GM18873 (cell line): ENCODE measurements around the gene ZNHIT3.

ENCODE experiments used
- ATAC-seq: cut with Tn5 transposase; IDR thresholded peaks from one replicate; pipeline ENCODE4 v1.9.1; 2021; ENCODE audit warnings: mild to moderate bottlenecking, moderate library complexity, moderate number of reproducible peaks; ENCODE audit not compliant: unreplicated experiment, low FRiP score

The ZNHIT3 gene

DNA sequence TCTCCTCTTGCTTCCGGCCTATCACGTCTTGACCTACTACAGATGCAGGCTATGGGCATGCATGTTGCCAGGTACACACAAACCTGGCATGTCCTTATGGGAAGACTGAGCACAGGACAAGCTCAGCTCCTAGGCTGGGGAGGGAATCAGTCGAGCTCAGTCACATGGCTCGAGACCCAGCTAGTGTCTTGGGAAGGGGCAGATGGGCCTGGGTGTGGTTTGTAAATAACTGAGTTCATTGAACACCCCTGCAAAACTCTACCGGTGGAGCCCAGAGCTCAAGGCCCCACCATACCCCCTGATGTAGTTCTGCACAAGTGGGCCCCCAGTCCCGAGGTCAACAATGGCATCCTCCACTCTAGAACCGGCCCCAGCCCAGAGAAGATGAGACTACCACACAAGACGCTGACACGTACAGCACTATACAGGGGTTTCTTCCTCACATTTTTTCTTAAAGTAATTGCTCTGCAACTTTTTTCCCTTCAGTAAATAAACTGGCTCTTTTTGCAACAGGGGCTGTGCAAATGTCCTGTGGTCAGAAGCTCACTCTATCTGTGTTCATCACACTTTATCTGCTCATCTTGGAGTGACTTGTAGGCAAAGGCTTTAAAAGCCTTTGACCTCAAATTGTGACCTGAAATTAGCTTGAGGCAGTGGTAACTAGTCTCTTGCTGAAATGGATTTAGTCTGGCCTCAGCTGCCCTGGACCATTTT is 22.9 kb downstream of the ZNHIT3 start:
- no peak for ATAC-seq

DNA sequence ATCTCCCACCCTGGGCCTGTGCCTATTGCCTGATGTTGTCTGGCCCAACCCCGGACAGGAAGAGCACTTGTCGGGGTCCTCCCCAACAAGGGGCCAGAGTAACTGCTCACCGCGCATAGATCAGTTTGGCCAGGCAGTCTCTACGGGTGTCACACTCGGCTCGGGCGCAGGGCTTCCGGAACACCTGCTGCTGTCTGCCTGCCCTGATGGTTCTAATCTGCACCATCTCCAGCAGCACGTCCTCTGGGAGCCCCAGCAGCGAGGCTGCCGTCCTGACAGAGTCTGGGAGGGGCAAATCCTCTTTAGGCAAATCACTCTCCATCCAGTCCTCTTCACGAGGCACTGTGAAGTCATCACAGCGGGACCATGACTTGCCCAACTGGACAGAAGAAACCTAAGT is 24.2 kb downstream of the ZNHIT3 start:
- no peak for ATAC-seq

DNA sequence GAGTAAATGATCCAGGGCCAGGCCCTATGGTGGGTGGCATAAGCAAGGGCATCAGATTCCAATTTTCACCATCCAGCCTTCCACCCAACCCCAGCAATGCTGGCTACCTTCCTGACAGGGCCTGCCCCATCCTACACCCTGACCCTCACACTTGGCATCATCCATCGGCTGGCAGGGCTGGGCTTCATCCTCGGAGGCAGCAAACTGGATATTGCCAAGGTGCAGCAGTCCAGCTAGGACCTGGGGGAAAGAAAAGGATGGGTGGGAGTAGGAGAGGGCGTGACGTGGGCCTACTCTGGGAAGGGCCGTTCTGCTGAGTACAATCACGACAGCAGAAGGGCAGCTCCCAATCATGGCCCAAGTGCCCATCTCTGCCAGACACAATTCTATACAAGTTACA is 24.7 kb downstream of the ZNHIT3 start:
- ATAC-seq: no peak

DNA sequence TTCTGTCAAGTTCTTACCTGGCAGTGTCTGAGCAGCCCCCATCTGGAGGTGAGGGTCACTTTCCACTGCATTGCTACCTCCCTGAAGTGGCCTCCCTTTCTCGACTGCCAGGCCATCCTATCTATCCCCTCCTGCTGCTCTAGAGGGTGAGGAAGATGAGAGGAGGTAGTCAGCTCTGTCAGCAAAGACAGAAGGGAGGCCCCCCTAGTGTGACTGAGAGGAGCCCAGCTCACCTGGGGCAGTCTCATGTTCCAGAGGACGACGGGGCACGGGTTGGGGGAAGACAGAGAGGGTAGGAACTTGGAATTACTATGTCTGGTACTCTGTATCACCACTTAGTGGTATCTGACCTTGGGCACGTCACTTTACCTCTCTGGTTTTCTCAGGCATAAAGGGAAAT is 26.2 kb downstream of the ZNHIT3 start:
- no peak for ATAC-seq

DNA sequence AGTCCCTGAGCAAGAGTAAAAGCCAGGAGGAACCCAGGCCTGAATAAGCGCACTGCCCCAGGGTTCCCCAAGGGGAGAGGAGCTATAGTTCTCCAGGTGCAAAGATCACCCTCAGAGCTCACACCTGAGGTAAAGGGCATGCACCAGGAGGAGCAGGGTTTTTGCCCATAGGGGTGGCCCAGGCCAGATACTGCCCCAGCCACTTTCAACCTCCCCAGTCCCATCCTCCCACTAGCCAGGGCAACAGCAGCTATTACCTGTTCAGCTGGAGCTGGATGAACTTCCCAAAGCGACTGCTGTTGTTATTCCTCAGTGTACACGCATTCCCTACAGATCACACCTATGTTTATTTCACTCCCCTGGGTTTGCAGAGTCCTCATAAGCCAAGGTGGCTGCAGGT is 28.4 kb downstream of the ZNHIT3 start:
- ATAC-seq: no peak

DNA sequence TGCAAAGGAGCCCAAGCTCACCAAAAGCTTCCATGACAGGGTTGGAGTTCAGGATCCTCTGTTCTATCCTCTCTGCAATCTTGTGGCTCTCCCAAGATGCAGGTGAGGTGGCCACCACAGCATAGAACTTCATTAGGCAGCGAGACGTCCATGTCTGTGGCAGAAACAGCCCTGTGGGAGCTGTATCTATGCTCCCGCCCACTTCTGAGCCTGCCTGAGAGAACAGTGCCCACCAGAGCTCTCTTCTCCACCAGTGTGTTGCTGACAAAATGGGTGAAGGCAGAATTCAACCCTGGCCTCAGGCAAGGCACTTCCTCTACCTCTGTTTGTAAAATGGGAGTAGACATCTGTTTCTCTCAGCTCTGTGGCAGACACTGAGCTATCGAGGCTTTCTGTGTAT is 29.4 kb downstream of the ZNHIT3 start:
- no peak for ATAC-seq

DNA sequence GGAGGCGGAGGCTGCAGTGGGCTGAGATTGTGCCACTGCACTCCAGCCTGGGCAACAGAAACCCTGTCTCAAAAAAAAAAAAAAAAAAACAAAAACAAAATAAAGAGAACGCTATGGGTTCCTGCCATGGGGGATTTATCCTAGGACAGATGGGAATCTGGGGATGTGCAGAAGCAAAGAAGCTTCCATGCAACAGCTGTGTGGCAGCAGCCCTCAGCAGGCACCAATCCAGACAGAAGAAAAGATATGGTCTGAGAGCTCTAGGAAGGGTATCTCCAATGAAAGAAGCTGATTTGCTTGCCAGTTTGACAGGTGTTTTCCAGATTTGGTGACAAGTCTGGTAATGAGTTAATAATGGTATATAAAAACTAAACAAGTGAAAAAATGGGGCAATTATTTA is 36.6 kb downstream of the ZNHIT3 start:
- no peak for ATAC-seq

DNA sequence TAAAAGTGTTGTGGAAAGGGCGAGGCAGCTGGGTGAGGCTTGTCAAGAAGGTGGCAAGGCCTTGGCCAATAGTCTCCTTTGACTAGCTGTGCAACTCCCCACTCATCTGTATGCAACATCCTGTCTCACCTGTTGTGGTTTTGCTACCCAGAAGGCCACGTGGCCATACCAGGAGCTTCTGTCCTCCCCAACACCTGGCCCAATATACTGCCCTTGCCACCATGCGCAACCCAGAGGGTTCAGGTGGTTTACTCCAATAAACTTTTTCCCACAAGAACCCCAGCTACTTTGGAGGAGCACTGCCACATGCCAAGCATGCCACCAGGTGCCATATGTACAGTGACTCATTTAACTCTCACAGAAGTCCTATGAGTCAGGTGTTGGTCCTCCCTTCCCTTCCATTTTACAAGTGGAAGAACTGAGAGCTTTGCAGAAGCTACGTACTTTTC is 38.0 kb downstream of the ZNHIT3 start:
- no peak for ATAC-seq

DNA sequence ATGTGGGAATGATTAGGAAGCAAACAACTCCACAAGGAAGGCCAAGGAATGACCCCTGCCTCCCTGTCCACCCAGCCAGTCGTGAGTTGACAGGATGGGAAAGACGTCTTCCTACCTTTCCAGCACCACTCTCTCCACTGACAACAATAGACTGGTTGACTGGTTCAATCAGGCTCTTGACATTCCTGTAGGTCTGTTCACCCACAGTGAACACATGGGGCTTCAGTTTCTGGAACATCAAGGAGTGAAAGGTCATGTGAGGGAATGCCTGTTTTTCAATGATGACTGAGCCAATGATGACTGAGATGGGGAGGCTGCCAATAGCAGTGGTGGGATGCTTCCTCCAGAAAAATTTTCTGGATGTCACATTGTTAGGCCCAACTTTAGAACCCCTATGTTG is 38.6 kb downstream of the ZNHIT3 start:
- no peak for ATAC-seq

DNA sequence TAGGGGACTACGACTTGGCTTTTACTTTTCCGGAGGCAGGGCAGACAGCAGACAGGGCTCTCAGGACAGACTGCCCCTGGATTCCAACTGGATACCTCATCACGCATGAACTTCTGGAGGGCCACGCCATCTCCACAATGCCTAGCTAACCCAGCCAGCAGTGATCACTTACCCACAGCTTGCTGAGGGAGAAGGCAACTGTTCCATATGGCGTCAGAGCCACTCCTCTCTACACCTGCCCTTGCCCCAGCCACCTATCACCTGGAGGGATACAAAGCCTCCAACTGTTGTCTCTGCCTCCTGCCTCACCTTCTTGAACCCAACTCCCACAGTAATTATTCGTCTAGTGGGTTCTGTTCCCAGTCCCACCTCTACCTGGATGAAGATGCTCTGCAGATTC is 39.4 kb downstream of the ZNHIT3 start:
- ATAC-seq: no peak

DNA sequence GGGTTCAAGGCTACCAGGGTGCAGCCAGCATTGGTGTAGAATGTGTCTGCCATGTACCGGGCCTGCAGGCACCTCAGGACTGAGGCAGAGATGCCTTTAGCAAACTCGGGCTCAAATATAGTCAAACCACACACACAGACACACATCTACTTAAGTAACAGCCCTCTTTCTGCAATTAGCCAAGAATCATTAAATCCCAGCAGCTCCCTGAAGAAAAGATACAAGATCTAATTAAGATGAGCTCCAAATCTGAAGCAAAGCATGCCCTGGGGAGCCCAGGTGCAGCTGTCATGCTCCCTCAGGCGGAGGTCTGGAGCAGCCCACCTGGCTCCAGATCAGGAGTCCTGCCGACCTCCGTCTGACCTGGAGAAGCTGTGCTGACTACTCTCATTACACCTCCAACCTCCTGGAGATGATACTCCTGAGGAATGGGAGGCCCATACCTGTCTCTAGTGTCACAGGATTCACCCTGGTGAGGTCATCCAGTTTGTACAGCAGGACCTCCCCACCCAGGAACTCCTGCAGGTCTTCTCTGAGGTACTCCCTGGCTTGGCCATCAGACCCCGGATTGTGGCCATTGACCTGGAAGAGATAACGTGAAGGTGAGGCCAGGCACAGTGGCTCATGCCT is 41.3 kb downstream of the ZNHIT3 start:
- ATAC-seq: no peak

DNA sequence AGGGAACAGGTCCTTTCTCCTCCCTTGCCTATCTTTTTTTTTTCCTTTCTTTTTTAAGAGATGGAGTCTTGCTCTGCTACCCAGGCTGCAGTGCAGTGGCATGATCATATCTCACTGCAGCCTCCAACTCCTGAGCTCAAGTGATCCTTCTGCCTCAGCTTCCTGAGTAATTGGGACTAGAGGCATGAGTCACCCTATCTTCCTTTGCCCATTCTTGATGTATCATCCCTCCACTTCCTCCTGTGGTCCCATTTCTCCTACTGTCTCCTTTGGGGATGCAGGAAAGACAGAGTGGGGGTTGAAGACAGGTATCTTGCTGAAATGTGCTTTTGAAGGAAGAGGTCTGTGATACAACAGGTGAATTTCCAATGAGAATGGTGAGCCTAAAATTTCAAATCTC is 42.6 kb downstream of the ZNHIT3 start:
- no peak for ATAC-seq

DNA sequence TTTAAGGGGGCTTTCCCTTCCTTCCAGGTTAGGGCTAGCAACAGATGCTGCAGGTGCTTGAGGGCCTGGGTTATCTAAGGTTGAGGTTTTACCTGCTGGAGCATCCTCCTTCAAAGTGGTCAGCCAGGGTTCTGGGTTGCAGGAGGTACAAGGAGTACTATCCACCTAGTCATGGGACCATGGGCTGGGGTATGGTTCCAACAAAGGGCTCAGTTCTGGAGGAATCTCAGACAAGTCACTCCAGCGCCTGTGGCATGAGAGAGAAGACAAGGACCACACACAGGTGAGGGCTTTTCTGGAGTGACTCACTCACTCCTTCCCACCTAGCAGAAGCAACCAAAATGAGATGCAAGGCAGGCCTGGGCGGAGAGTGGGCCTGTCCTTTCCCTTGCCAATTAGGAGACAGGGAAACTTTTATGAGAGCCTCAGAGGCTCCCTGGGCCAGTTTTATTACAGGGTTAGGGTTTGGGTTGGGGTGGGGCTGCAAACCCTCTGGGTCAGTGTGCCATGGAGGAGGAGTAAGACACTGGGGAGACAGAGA is 46.0 kb downstream of the ZNHIT3 start:
- ATAC-seq: no peak

DNA sequence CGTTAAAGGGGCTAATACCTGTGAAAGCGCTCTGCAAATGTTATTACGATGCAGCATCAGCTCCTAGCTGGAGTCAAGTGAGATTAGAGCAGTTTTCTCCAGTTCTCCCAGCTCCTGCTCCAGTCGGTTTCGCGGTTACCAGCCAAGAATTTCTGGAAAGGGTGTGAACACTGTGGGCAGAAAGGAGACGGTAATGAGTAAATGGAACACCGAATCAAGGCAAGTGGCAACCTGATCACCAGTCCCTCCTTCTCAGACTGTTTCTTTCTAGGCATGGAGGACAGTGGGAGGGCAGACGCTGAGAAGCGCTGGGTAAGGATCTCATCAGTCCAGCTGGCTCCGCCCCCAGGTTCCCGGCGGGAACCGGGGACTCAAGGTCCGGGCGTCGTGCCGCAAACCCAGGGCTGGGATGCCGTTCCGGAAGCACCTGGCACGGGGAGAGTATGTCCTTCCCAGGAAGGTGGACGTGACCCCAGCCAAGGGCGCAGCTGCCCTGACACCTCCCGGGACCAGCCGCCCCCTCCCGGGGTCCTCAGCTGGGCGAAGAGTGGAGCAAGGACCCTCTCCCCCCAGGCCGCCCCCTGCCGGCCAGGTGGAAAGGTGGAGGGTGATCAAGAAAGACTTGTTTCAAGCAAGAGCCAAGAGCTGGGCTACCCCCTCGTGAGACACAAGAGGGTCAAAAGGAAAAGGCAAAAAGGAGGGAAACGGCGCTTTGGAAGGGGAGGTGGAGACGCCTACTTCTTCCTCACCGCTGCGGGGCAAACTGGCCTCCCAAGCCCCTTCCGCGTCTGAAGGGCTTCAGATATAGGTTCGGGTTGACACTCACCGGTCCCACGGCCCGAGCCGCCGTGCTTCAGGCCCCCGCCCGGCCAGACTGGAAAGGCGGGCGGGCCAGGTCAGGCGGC is 47.7 kb downstream of the ZNHIT3 start:
- ATAC-seq: no peak

DNA sequence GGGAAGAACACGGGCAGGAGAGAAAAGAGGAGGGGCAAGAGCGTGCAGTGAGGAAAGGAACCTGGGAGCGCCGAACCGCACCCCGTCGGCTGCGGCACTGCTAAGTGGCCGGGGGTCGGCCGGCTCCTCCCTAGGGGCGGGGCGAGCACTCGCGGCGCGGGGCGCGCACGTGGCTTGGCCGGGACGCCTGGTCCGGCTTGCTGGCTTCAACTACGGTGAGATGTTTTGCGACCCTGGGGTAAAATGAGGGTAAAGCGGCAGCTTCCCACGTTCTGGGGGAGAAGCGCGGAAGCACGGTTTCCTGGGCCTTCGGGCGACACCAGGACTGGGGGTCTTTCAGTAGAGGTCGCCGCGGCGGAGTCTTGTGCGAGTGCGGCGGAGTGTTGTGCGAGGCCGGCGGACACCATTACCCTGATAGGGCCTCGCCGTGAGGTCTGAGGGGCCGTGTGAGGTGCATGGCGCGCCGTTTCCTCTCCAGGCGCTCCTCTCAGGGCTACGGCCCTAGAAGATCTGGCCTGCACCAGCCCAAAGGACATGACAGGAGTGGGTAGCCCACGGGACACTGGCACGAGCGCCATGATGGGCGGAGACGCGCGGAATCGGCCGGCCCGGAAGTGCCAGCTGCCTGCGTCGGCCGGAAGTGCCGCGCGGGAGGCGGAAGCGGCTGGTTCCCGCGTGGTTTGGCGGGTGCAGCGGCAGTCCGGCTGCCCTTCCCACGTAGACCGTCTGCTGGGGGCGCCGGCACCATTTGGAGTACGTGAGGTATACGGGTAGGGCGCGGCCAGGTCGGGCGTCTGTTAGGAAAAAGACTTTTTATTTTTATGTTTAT is 48.6 kb downstream of the ZNHIT3 start, which contains the start of the genes MYO19 and PIGW:
Gene MYO19, minus strand, starts transcription at position 29 of the 829 bp plus-strand sequence. CDS start 2,330 bp downstream, outside the sequence.
Gene PIGW, plus strand, starts transcription at position 148 of the 829 bp plus-strand sequence. CDS start 2,115 bp downstream, outside the sequence.
- peak; percentile 53 for ATAC-seq

DNA sequence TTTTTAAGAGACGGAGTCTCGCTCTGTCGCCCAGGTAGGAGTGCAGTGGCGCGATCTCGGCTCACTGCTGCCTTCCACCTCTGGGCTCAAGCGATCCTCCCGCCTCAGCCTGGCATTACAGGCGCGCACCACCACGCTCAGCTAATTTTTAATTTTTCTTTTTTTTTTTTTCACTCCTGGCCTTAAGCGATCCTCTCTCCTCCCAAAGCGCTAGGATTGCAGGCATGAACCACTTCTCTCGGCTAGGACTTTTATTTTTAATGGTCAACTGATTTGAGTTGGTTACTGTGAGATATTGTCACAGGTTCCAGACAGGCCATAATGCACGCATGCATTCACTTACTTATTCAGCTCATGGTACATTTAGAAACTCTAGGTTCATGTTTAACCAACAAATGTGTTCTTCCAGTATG is 49.2 kb downstream of the ZNHIT3 start:
- ATAC-seq: peak; percentile 17

DNA sequence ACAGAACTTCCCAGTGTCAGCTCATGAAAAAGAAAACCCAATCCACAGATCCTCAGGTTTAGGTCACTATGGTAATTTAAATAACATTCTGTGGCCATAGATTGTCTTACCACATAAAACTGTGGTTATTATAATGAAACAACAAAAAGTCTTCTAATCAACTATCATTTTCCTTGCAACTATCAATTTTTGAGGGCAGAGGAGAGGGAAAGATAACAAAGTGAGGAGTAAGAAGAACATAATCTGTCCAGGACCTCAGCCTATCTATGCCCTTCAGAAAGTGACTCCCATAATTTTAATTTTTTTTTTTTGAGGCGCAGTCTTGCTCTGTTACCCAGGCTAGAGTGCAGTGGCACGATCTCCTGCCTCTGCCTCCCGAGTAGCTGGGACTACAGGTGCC is 54.2 kb downstream of the ZNHIT3 start:
- no peak for ATAC-seq

DNA sequence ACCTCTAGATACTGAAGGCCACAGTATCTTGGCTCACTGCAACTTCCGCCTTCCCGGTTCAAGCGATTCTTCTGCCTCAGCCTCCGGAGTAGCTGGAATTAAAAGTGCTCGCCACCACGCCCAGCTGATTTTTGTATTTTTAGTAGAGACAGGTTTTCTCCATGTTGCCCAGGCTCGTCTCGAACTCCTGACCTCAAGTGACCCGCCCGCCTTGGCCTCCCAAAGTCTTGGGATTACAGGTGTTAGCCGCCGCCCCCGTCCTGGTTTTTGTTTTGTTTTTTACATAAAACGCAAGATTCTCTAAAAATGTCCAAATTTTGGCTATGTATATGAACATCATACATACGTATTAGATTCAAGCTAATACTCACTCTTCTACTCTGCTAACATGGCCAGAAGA is 56.3 kb downstream of the ZNHIT3 start:
- no peak for ATAC-seq

DNA sequence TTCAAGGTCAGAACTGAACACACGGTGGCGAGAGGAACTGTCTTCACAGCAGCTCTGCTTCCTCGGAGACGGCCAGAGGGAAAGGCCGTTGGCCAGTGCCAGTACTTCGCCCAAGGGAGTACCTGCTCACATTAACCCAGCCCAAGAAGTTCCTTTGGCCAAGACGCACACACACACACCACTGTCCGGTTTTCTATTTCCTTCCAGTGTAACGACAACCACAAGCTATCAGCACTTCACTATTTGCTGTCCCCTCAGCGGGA is 57.5 kb downstream of the ZNHIT3 start:
- peak; percentile 15 for ATAC-seq
